HL-60 (cell line): ENCODE data around the gene CKS2.

Experiments
- DNase-seq, 2 experiments: peaks; one replicate each; pipeline ENCODE4 v3.0.0-alpha.2; 2010 to 2020; ENCODE audit warnings: low read depth in 1 of 2, low spot score in 1 of 2
- H3K27ac ChIP-seq: fragments of 250-450 bp; sonication (Bioruptor Pico); replicated peaks from 2 replicates; pipeline ENCODE4 v1.5.1; 2020; ENCODE audit warnings: mild to moderate bottlenecking, moderate library complexity
- H3K27me3 ChIP-seq: fragments of 250-450 bp; sonication (Bioruptor Pico); 2 replicates; pipeline ENCODE4 v1.5.1; 2021; ENCODE audit warnings: mild to moderate bottlenecking, moderate library complexity; ENCODE audit not compliant: insufficient read depth, poor library complexity, severe bottlenecking
- H3K4me3 ChIP-seq: replicated peaks from 2 replicates; pipeline ENCODE4 v1.5.1; 2011; ENCODE audit warnings: mild to moderate bottlenecking, control low read depth, low read length; ENCODE audit not compliant: insufficient read depth
- CTCF ChIP-seq: IDR thresholded peaks from one replicate; pipeline ENCODE4 v1.5.1; 2011; ENCODE audit warnings: low read length, control low read depth, inconsistent platforms; ENCODE audit not compliant: insufficient read depth
- GABPA ChIP-seq: IDR thresholded peaks from 2 replicates; pipeline ENCODE4 v1.6.1; 2012; ENCODE audit warnings: low read depth
- POLR2AphosphoS5 ChIP-seq: IDR thresholded peaks from 2 replicates; pipeline ENCODE4 v1.6.1; 2012; ENCODE audit warnings: low read depth
- REST ChIP-seq: IDR thresholded peaks from 2 replicates; pipeline ENCODE4 v1.6.1; 2012; ENCODE audit warnings: low read depth; ENCODE audit not compliant: insufficient replicate concordance
- SPI1 ChIP-seq: IDR thresholded peaks from 2 replicates; pipeline ENCODE4 v1.6.1; 2012; ENCODE audit warnings: low read depth, mild to moderate bottlenecking, borderline replicate concordance

Gene CKS2

GRCh38 chr9:89358376-89358916 lies 47.5 kb downstream of the CKS2 start:
- TF ChIP-seq GABPA, result no peak
- TF ChIP-seq POLR2AphosphoS5, result no peak
- no peak for TF ChIP-seq REST
- TF ChIP-seq SPI1, result no peak
- no peak for TF ChIP-seq CTCF
- DNase-seq, result no peak
- Histone ChIP-seq H3K4me3 (no peak overlapping the region), H3K27me3 (no peaks in the 10 kb centered on the region), H3K27ac (no peak overlapping the region)

GRCh38 chr9:89358985-89359384 lies 48.0 kb downstream of the CKS2 start:
- no peak overlapping the region for H3K27ac ChIP-seq
- H3K4me3 ChIP-seq, result no peak overlapping the region
- TF ChIP-seq CTCF, result no peak
- no peak for TF ChIP-seq GABPA
- no peak for TF ChIP-seq POLR2AphosphoS5
- TF ChIP-seq SPI1, result no peak
- TF ChIP-seq REST, result no peak
- no peak for DNase-seq
- H3K27me3 ChIP-seq, result no peaks in the 10 kb centered on the region

- H3K27me3 ChIP-seq, result no peaks in the 10 kb centered on the region
- H3K27ac ChIP-seq, result no peak overlapping the region
- H3K4me3 ChIP-seq, result no peak overlapping the region
- TF ChIP-seq GABPA, result no peak
- no peak for TF ChIP-seq CTCF
- TF ChIP-seq REST, result no peak
- no peak for TF ChIP-seq SPI1
- TF ChIP-seq POLR2AphosphoS5, result no peak
- DNase-seq, result no peak
Observed at GRCh38 chr9:89359751-89360261, 48.8 kb downstream of the CKS2 start.
